ENCODE data around the gene PHLDB2.

The PHLDB2 gene

GRCh38 chr3:111928613-111929012, 69.5 kb downstream of the PHLDB2 start:
- Histone ChIP-seq H3K27ac (ENCODE audit: low read length, poor library complexity, severe bottlenecking) (no peak overlapping the region), H3K9ac (ENCODE audit: low read length) (no peak overlapping the region), H2BK15ac (ENCODE audit: low read depth, poor library complexity, severe bottlenecking) (no peak overlapping the region), H3K4ac (ENCODE audit: low read depth in 1 of 2, low read length in 2 of 2) (no peak overlapping the region), H2BK120ac (ENCODE audit: low read depth, low read length) (no peak overlapping the region), H2AK5ac (ENCODE audit: low read length, severe bottlenecking) (no peak overlapping the region), H3K4me1 (ENCODE audit: control insufficient read depth, insufficient read depth, low read depth, low read length) (no peaks in the 10 kb centered on the region), H4K8ac (ENCODE audit: low read length) (no peak overlapping the region), H3K4me2 (ENCODE audit: low read length, poor library complexity, severe bottlenecking) (no peak overlapping the region), H2BK12ac (ENCODE audit: low read length in 2 of 2) (no peak overlapping the region), H3K23ac (ENCODE audit: low read length in 2 of 2) (no peak overlapping the region), H3K18ac (ENCODE audit: low read depth in 1 of 2, low read length in 2 of 2) (no peak overlapping the region), H3K14ac (ENCODE audit: low read length in 2 of 2) (no peak overlapping the region), H3K9me3 (ENCODE audit: control insufficient read depth, low read length) (no peaks in the 10 kb centered on the region), H3K27me3 (ENCODE audit: control insufficient read depth in 1 of 2, insufficient read depth in 1 of 2, low read length in 2 of 2) (no peaks in the 10 kb centered on the region), H2AFZ (ENCODE audit: low read depth, low read length) (no peak overlapping the region), H3K4me3 (ENCODE audit: insufficient read depth in 1 of 2, low read depth in 1 of 2, low read length in 2 of 2) (no peak overlapping the region), H3K36me3 (ENCODE audit: control insufficient read depth in 1 of 2, insufficient read depth in 2 of 2, low read depth in 1 of 2, low read length in 2 of 2) (peaks cover 12 to 77% of the 10 kb centered on the region in 2 experiments), H2BK5ac (ENCODE audit: low read depth, low read length, poor library complexity, severe bottlenecking) (no peak overlapping the region), H4K91ac (ENCODE audit: low read length) (no peak overlapping the region), H3K79me1 (replicated peaks; ENCODE audit: low read length, poor library complexity, severe bottlenecking) (peaks cover 29% of the 10 kb centered on the region)
- no peak for DNase-seq
- 92% methylated on average over 2 of the region's 2 CpGs for WGBS

DNA sequence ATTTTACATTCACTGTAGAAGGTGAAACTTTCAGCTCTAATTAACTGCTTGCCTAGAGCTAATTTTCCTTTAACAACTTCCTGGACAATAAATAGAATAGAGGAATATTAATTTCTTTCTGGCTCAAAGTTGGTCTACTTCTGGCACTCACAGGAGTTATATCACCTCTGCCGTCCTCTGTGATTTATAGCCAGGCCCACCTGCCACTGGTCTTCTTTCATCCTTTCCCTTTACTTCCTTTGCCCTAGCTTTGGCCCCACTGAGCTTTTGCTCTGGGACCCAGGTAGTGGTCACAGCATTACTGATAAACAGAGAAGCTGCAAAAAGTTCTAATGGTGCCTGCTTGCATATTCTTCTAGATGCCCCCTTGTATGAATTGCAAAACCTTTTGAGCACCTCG, 70.4 kb downstream of the PHLDB2 start:
- DNase-seq = no peak
- no peaks in the 10 kb centered on the region for H3K4me1 ChIP-seq (ENCODE audit: control insufficient read depth, insufficient read depth, low read depth, low read length)
- H3K4me2 ChIP-seq (ENCODE audit: low read length, poor library complexity, severe bottlenecking) = no peak overlapping the region
- H3K79me1 ChIP-seq (replicated peaks; ENCODE audit: low read length, poor library complexity, severe bottlenecking) = peaks cover 26% of the 10 kb centered on the region
- WGBS = 97% methylated on average over 2 of the region's 2 CpGs
- H3K14ac ChIP-seq (ENCODE audit: low read length in 2 of 2) = no peak overlapping the region
- no peak overlapping the region for H4K8ac ChIP-seq (ENCODE audit: low read length)
- no peak overlapping the region for H2BK12ac ChIP-seq (ENCODE audit: low read length in 2 of 2)
- H3K18ac ChIP-seq (ENCODE audit: low read depth in 1 of 2, low read length in 2 of 2) = no peak overlapping the region
- no peak overlapping the region for H2BK15ac ChIP-seq (ENCODE audit: low read depth, poor library complexity, severe bottlenecking)
- H2AFZ ChIP-seq (ENCODE audit: low read depth, low read length) = no peak overlapping the region
- H3K4ac ChIP-seq (ENCODE audit: low read depth in 1 of 2, low read length in 2 of 2) = no peak overlapping the region
- no peak overlapping the region for H3K9ac ChIP-seq (ENCODE audit: low read length)
- no peak overlapping the region for H3K23ac ChIP-seq (ENCODE audit: low read length in 2 of 2)
- H4K91ac ChIP-seq (ENCODE audit: low read length) = no peak overlapping the region
- H3K36me3 ChIP-seq (ENCODE audit: control insufficient read depth in 1 of 2, insufficient read depth in 2 of 2, low read depth in 1 of 2, low read length in 2 of 2) = peaks cover 8 to 77% of the 10 kb centered on the region in 2 experiments
- no peak overlapping the region for H2BK120ac ChIP-seq (ENCODE audit: low read depth, low read length)
- no peak overlapping the region for H2BK5ac ChIP-seq (ENCODE audit: low read depth, low read length, poor library complexity, severe bottlenecking)
- H3K9me3 ChIP-seq (ENCODE audit: control insufficient read depth, low read length) = no peaks in the 10 kb centered on the region
- H2AK5ac ChIP-seq (ENCODE audit: low read length, severe bottlenecking) = no peak overlapping the region
- no peak overlapping the region for H3K27ac ChIP-seq (ENCODE audit: low read length, poor library complexity, severe bottlenecking)
- no peaks in the 10 kb centered on the region for H3K27me3 ChIP-seq (ENCODE audit: control insufficient read depth in 1 of 2, insufficient read depth in 1 of 2, low read length in 2 of 2)
- H3K4me3 ChIP-seq (ENCODE audit: insufficient read depth in 1 of 2, low read depth in 1 of 2, low read length in 2 of 2) = no peak overlapping the region

GRCh38 chr3:111932946-111933345, 73.9 kb downstream of the PHLDB2 start:
- Histone ChIP-seq H3K9ac (ENCODE audit: low read length) (no peak overlapping the region), H3K23ac (ENCODE audit: low read length in 2 of 2) (no peak overlapping the region), H4K91ac (ENCODE audit: low read length) (no peak overlapping the region), H4K8ac (ENCODE audit: low read length) (no peak overlapping the region), H3K4me3 (ENCODE audit: insufficient read depth in 1 of 2, low read depth in 1 of 2, low read length in 2 of 2) (no peak overlapping the region), H3K4me2 (ENCODE audit: low read length, poor library complexity, severe bottlenecking) (no peak overlapping the region), H3K18ac (ENCODE audit: low read depth in 1 of 2, low read length in 2 of 2) (no peak overlapping the region), H2BK15ac (ENCODE audit: low read depth, poor library complexity, severe bottlenecking) (no peak overlapping the region), H2BK5ac (ENCODE audit: low read depth, low read length, poor library complexity, severe bottlenecking) (no peak overlapping the region), H3K14ac (ENCODE audit: low read length in 2 of 2) (no peak overlapping the region), H3K27ac (ENCODE audit: low read length, poor library complexity, severe bottlenecking) (no peak overlapping the region), H3K9me3 (ENCODE audit: control insufficient read depth, low read length) (no peaks in the 10 kb centered on the region), H2AFZ (ENCODE audit: low read depth, low read length) (no peak overlapping the region), H3K79me1 (replicated peaks; ENCODE audit: low read length, poor library complexity, severe bottlenecking) (peaks cover 16% of the 10 kb centered on the region), H2BK12ac (ENCODE audit: low read length in 2 of 2) (no peak overlapping the region), H3K27me3 (ENCODE audit: control insufficient read depth in 1 of 2, insufficient read depth in 1 of 2, low read length in 2 of 2) (no peaks in the 10 kb centered on the region), H2AK5ac (ENCODE audit: low read length, severe bottlenecking) (peak overlapping the region; percentile 51), H2BK120ac (ENCODE audit: low read depth, low read length) (no peak overlapping the region), H3K4me1 (ENCODE audit: control insufficient read depth, insufficient read depth, low read depth, low read length) (peaks cover 5% of the 10 kb centered on the region), H3K4ac (ENCODE audit: low read depth in 1 of 2, low read length in 2 of 2) (no peak overlapping the region), H3K36me3 (ENCODE audit: control insufficient read depth in 1 of 2, insufficient read depth in 2 of 2, low read depth in 1 of 2, low read length in 2 of 2) (peaks cover 0 to 47% of the 10 kb centered on the region in 2 experiments)
- peak; percentile 6 for DNase-seq
- WGBS = 96% methylated on average over 1 of the region's 3 CpGs

GRCh38 chr3:111936191-111936841, 77.3 kb downstream of the PHLDB2 start:
- Histone ChIP-seq H3K4me1 (ENCODE audit: control insufficient read depth, insufficient read depth, low read depth, low read length) (peaks cover 5% of the 10 kb centered on the region), H4K91ac (ENCODE audit: low read length) (no peak overlapping the region), H3K4ac (ENCODE audit: low read depth in 1 of 2, low read length in 2 of 2) (no peak overlapping the region), H3K79me1 (replicated peaks; ENCODE audit: low read length, poor library complexity, severe bottlenecking) (peaks cover 16% of the 10 kb centered on the region), H2AFZ (ENCODE audit: low read depth, low read length) (no peak overlapping the region), H3K18ac (ENCODE audit: low read depth in 1 of 2, low read length in 2 of 2) (no peak overlapping the region), H2BK5ac (ENCODE audit: low read depth, low read length, poor library complexity, severe bottlenecking) (no peak overlapping the region), H3K4me2 (ENCODE audit: low read length, poor library complexity, severe bottlenecking) (peak overlapping the region; percentile 3), H3K27ac (ENCODE audit: low read length, poor library complexity, severe bottlenecking) (peak overlapping the region; percentile 88), H2BK120ac (ENCODE audit: low read depth, low read length) (no peak overlapping the region), H4K8ac (ENCODE audit: low read length) (no peak overlapping the region), H2BK15ac (ENCODE audit: low read depth, poor library complexity, severe bottlenecking) (no peak overlapping the region), H3K27me3 (ENCODE audit: control insufficient read depth in 1 of 2, insufficient read depth in 1 of 2, low read length in 2 of 2) (no peaks in the 10 kb centered on the region), H3K14ac (ENCODE audit: low read length in 2 of 2) (no peak overlapping the region), H3K36me3 (ENCODE audit: control insufficient read depth in 1 of 2, insufficient read depth in 2 of 2, low read depth in 1 of 2, low read length in 2 of 2) (peaks cover under 1 to 66% of the 10 kb centered on the region in 2 experiments), H2AK5ac (ENCODE audit: low read length, severe bottlenecking) (no peak overlapping the region), H3K9ac (ENCODE audit: low read length) (peak overlapping the region; percentile 78), H3K9me3 (ENCODE audit: control insufficient read depth, low read length) (no peaks in the 10 kb centered on the region), H3K4me3 (ENCODE audit: insufficient read depth in 1 of 2, low read depth in 1 of 2, low read length in 2 of 2) (no peak overlapping the region), H2BK12ac (ENCODE audit: low read length in 2 of 2) (no peak overlapping the region), H3K23ac (ENCODE audit: low read length in 2 of 2) (no peak overlapping the region)
- peak; percentile 74 for DNase-seq
